Caco-2 (cell line): Measurements from ENCODE around the gene SETD9. TPM values are rescaled to one million over a fixed set of nuclear protein-coding genes. Genes with fewer than 3 reads are reported as not detected.

ENCODE experiments used
- BruUV-seq: library from RNA; stranded (reverse); fragments of 400-500 nt; replicated peaks from 2 replicates; lab custom pipeline; 2021; lab: Mats Ljungman, UMichigan
- CTCF ChIA-PET: fragments of 300-600 bp; sonication (Branson Sonifier 250); formaldehyde crosslinking; loops from one replicate; lab custom pipeline; 2022; ENCODE audit warnings: antibody characterized with exemption; lab: Charles Lee
- POLR2A ChIA-PET: fragments of 300-600 bp; sonication (Branson Sonifier 250); formaldehyde crosslinking; loops from one replicate; lab custom pipeline; 2022; ENCODE audit warnings: antibody characterized with exemption; lab: Charles Lee
- DNase-seq, 2 experiments: peaks; one replicate each; pipeline versions ENCODE4 v3.0.0 to v3.0.0-alpha.2; 2020 to 2022
- H3K27me3 ChIP-seq: replicated peaks from 2 replicates; pipeline ENCODE4 v1.6.0; 2011; ENCODE audit warnings: low read length; ENCODE audit not compliant: control insufficient read depth, insufficient read depth
- H3K36me3 ChIP-seq: 2 replicates; pipeline ENCODE4 v1.5.1; 2011; ENCODE audit warnings: low read length; ENCODE audit not compliant: control insufficient read depth, insufficient read depth
- H3K4me1 ChIP-seq: fragments of 250-450 bp; sonication (Bioruptor Pico); 2 replicates; pipeline ENCODE4 v1.5.1; 2020; ENCODE audit warnings: mild to moderate bottlenecking
- H3K4me3 ChIP-seq: 2 replicates; pipeline ENCODE4 v1.5.1; 2011; ENCODE audit warnings: low read depth, mild to moderate bottlenecking, control low read depth, low read length
- H3K9me3 ChIP-seq: fragments of 250-450 bp; sonication (Bioruptor Pico); 2 replicates; pipeline ENCODE4 v1.5.1; 2020; ENCODE audit warnings: mild to moderate bottlenecking, moderate library complexity
- H3K27ac Mint-ChIP-seq: one replicate; pipeline ENCODE4 v1.8.0; 2022; ENCODE audit warnings: mixed read lengths; ENCODE audit not compliant: unreplicated experiment
- H3K27me3 Mint-ChIP-seq: one replicate; pipeline ENCODE4 v1.8.0; 2022; ENCODE audit warnings: mixed read lengths; ENCODE audit not compliant: insufficient read depth, unreplicated experiment
- H3K36me3 Mint-ChIP-seq: one replicate; pipeline ENCODE4 v1.8.0; 2022; ENCODE audit warnings: mild to moderate bottlenecking, mixed read lengths; ENCODE audit not compliant: insufficient read depth, unreplicated experiment
- H3K4me1 Mint-ChIP-seq: one replicate; pipeline ENCODE4 v1.8.0; 2022; ENCODE audit warnings: low read depth, mixed read lengths; ENCODE audit not compliant: unreplicated experiment
- H3K4me3 Mint-ChIP-seq: one replicate; pipeline ENCODE4 v1.8.0; 2022; ENCODE audit warnings: mild to moderate bottlenecking, moderate library complexity, mixed read lengths; ENCODE audit not compliant: unreplicated experiment
- H3K9me3 Mint-ChIP-seq: one replicate; pipeline ENCODE4 v1.8.0; 2022; ENCODE audit warnings: mixed read lengths; ENCODE audit not compliant: unreplicated experiment
- intact Hi-C: fragments of 100-400 bp; cut with micrococcal nuclease; formaldehyde crosslinking; loops from one replicate; pipeline ENCODE4 v1.10.0; 2022; ENCODE audit not compliant: unreplicated experiment
- total RNA-seq: library from RNA; stranded (reverse); gene quantifications from 2 replicates; pipeline ENCODE4 v1.2.3, GENCODE V29; 2022
- TF ChIP-seq, protein P1 (sequence below), 2 experiments: fragments of 200-600 bp in 1 of 2; IDR thresholded peaks; 1 replicate in 1 of 2; 2 replicates in 1 of 2; pipeline versions ENCODE4 v1.5.1 to v1.8.0; 2011 to 2022; ENCODE audit warnings: antibody characterized with exemption in 1 of 2, control low read depth in 1 of 2, inconsistent platforms in 1 of 2, low read depth in 1 of 2, low read length in 1 of 2, mild to moderate bottlenecking in 1 of 2, moderate library complexity in 1 of 2; ENCODE audit not compliant: insufficient read depth in 1 of 2, severe bottlenecking in 1 of 2, unreplicated experiment in 1 of 2

Gene SETD9
- total RNA-seq, 1 experiment from 2014 or later: 10.5 TPM

DNA sequence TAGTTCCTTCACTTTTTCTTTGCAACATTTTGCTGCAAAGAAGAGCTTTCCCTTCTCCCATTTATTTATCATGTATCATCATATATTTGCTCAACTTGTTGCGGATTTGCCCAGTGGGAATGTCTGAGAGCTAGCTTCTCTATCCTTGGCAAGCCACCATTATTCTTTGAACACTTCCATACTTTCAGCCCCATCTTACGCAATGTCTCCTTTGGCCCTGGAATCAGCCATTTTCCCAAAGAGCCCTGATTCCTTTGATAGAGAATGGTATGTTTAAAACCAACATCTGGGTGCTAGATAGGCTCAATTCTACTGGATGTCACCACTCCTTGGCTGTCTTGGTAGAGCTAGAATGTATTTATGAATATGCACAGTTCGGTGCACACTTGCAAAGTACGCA, 12.6 kb upstream of the SETD9 start:
- Histone ChIP-seq H3K36me3 (peaks cover 3% of the 10 kb centered on the region; the same call in 1 of the 2 replicates), H3K27me3 (no peaks in the 10 kb centered on the region), H3K4me3 (no peak overlapping the region), H3K4me1 (peaks cover 5% of the 10 kb centered on the region; the same call in 1 of the 2 replicates), H3K9me3 (no peaks in the 10 kb centered on the region)
- Mint-ChIP-seq H3K36me3 (peaks cover 56% of the 10 kb centered on the region), H3K4me3 (no peak overlapping the region), H3K4me1 (no peaks in the 10 kb centered on the region), H3K27ac (no peak overlapping the region), H3K27me3 (no peaks in the 10 kb centered on the region), H3K9me3 (no peaks in the 10 kb centered on the region)
- ChIA-PET POLR2A (no interaction called here), CTCF (interaction anchor here (0.7 to 1.0 kb wide), 2 partner anchors 241 to 626 kb away, joined by 3 to 8 read pairs; no protein-coding TSS in a partner anchor)
- BruUV-seq: no TSS peak
- intact Hi-C loops: no loop called here
- DNase-seq: no peak
- TF ChIP-seq, protein P1, sequence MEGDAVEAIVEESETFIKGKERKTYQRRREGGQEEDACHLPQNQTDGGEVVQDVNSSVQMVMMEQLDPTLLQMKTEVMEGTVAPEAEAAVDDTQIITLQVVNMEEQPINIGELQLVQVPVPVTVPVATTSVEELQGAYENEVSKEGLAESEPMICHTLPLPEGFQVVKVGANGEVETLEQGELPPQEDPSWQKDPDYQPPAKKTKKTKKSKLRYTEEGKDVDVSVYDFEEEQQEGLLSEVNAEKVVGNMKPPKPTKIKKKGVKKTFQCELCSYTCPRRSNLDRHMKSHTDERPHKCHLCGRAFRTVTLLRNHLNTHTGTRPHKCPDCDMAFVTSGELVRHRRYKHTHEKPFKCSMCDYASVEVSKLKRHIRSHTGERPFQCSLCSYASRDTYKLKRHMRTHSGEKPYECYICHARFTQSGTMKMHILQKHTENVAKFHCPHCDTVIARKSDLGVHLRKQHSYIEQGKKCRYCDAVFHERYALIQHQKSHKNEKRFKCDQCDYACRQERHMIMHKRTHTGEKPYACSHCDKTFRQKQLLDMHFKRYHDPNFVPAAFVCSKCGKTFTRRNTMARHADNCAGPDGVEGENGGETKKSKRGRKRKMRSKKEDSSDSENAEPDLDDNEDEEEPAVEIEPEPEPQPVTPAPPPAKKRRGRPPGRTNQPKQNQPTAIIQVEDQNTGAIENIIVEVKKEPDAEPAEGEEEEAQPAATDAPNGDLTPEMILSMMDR (IDR thresholded peaks at IDR 0.05; ENCODE audit: insufficient read depth in 1 of 2, low read depth in 1 of 2, low read length in 1 of 2, severe bottlenecking in 1 of 2, unreplicated experiment in 1 of 2): no peak

DNA sequence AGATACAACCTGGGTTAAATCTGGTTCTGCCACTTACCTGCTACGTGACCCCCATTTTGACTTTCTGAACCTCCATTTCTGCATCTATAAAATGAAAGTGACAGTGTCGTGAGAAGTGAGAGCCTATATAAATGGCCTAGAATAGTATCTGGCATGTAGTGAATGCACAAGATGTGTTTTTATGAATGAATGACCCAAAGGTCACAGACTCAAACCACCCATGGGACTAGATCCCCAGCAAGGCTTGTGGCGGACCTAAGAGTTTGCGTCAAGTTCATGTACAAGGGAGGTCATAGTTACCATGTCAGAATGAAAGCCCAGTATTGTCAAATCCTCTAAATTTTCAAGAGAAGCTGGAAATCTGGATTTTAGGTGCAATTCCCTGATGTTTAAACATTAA, 11.2 kb upstream of the SETD9 start:
- Histone ChIP-seq H3K9me3 (no peaks in the 10 kb centered on the region), H3K27me3 (no peaks in the 10 kb centered on the region), H3K4me1 (peaks cover 5% of the 10 kb centered on the region; the same call in 1 of the 2 replicates), H3K36me3 (peaks cover 3% of the 10 kb centered on the region; the same call in 1 of the 2 replicates), H3K4me3 (no peak overlapping the region)
- Mint-ChIP-seq H3K9me3 (no peaks in the 10 kb centered on the region), H3K27me3 (no peaks in the 10 kb centered on the region), H3K4me3 (no peak overlapping the region), H3K27ac (no peak overlapping the region), H3K36me3 (peaks cover 44% of the 10 kb centered on the region), H3K4me1 (no peaks in the 10 kb centered on the region)
- no peak for DNase-seq
- TF ChIP-seq, protein P1 (IDR thresholded peaks at IDR 0.05; ENCODE audit: insufficient read depth in 1 of 2, low read depth in 1 of 2, low read length in 1 of 2, severe bottlenecking in 1 of 2, unreplicated experiment in 1 of 2): no peak
- CTCF ChIA-PET: no interaction called here
- intact Hi-C loops: no loop called here
- POLR2A ChIA-PET: interaction anchor here (0.6 kb wide), 1 partner anchor 582 kb away, joined by 7 read pairs; no protein-coding TSS in a partner anchor
- BruUV-seq: no TSS peak

DNA sequence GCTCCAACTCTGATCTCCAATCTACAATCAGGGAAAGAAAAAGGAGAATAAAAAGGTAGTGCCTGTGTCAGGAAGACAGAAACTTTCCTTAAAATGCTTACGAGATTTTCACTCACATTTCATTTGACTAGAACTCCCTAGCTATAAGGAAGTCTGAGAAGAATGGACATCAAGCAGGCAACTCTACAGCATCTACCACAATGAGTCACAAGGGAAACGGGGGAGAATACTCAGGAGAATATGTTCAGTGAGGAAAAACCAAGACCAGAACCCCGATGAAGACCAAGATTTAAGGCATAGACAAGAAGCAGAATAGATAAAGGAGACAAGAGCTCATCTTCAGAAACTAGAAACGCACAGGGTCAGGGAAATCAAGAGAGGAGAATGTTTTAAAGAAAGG, 9.0 kb upstream of the SETD9 start:
- no TSS peak for BruUV-seq
- Mint-ChIP-seq H3K27me3 (no peaks in the 10 kb centered on the region), H3K9me3 (no peaks in the 10 kb centered on the region), H3K4me3 (no peak overlapping the region), H3K36me3 (peaks cover 23% of the 10 kb centered on the region), H3K4me1 (no peaks in the 10 kb centered on the region), H3K27ac (no peak overlapping the region)
- intact Hi-C loops: loop anchor here (1.0 to 10.0 kb wide), 4 partner anchors 182 to 1564 kb away; partner anchors contain the start of gene PLK2
- CTCF ChIA-PET: interaction anchor here (0.9 to 4.4 kb wide), 3 partner anchors 10 to 238 kb away, joined by 4 to 29 read pairs (median 7); no protein-coding TSS in a partner anchor
- no peak for DNase-seq
- Histone ChIP-seq H3K4me3 (no peak overlapping the region), H3K27me3 (no peaks in the 10 kb centered on the region), H3K9me3 (no peaks in the 10 kb centered on the region), H3K4me1 (peaks cover 5% of the 10 kb centered on the region; the same call in 1 of the 2 replicates), H3K36me3 (peaks cover 2% of the 10 kb centered on the region; the same call in 1 of the 2 replicates)
- TF ChIP-seq, protein P1 (IDR thresholded peaks at IDR 0.05; ENCODE audit: insufficient read depth in 1 of 2, low read depth in 1 of 2, low read length in 1 of 2, severe bottlenecking in 1 of 2, unreplicated experiment in 1 of 2): no peak
- POLR2A ChIA-PET: no interaction called here
